ENCODE measurements around the gene UBASH3A. TPM values are rescaled to one million over a fixed set of nuclear protein-coding genes. Genes with fewer than 3 reads are reported as not detected.

The UBASH3A gene
- total and polyA plus RNA-seq, 2 donors (not counting 1 experiment from before 2014, with no cell fraction given), result not detected

GRCh38 chr21:42377211-42377950, 26.3 kb upstream of the UBASH3A start:
- no peak for TF ChIP-seq EZH2 (IDR thresholded peaks at IDR 0.05; ENCODE audit: low read length, missing control alignments)
- TF ChIP-seq, protein P1, sequence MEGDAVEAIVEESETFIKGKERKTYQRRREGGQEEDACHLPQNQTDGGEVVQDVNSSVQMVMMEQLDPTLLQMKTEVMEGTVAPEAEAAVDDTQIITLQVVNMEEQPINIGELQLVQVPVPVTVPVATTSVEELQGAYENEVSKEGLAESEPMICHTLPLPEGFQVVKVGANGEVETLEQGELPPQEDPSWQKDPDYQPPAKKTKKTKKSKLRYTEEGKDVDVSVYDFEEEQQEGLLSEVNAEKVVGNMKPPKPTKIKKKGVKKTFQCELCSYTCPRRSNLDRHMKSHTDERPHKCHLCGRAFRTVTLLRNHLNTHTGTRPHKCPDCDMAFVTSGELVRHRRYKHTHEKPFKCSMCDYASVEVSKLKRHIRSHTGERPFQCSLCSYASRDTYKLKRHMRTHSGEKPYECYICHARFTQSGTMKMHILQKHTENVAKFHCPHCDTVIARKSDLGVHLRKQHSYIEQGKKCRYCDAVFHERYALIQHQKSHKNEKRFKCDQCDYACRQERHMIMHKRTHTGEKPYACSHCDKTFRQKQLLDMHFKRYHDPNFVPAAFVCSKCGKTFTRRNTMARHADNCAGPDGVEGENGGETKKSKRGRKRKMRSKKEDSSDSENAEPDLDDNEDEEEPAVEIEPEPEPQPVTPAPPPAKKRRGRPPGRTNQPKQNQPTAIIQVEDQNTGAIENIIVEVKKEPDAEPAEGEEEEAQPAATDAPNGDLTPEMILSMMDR (conservative IDR thresholded peaks at IDR 0.05 in 1 of 2, IDR thresholded peaks at IDR 0.05 in 1 of 2; ENCODE audit: low read depth in 1 of 2, low read length in 2 of 2), result no peak

DNA sequence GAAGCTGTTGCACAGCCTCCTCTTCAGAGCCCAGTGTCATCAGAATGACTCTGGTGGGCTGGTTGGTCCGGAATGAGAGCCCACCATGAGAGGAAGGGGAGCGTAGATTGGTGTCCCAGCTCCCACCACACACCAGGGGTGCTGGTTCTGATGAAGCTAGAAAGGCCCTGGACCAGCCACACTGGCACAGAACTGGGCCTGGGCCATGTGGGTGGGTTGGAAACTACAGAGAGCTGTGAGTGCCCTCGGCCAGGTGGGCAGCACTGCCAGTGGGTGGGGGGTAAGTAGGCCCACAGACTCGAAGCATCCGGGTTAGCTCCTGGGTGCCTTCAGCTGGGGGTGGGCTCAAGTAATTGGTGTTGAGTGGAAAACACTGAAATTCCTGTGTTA, 25.8 kb upstream of the UBASH3A start:
- Histone ChIP-seq H3K27me3 (ENCODE audit: control insufficient read depth, insufficient read depth, low read length) (no peaks in the 10 kb centered on the region), H3K79me2 (ENCODE audit: control insufficient read depth, insufficient read depth, low read length) (no peaks in the 10 kb centered on the region)

More at GRCh38 chr21:42377211-42377950, 26.3 kb upstream of the UBASH3A start:
- Histone ChIP-seq H3K4me3 (replicated peaks in 1 of 4; ENCODE audit: control extremely low read depth in 1 of 4, insufficient read depth in 1 of 4, low read depth in 3 of 4, low read length in 4 of 4) (no peak overlapping the region), H4K20me1 (ENCODE audit: control insufficient read depth, extremely low read depth, insufficient read depth, low read length) (no peaks in the 10 kb centered on the region), H3K4me1 (ENCODE audit: control insufficient read depth, extremely low read depth, insufficient read depth, low read length) (no peaks in the 10 kb centered on the region), H3K9me3 (ENCODE audit: control insufficient read depth, insufficient read depth, low read depth, low read length) (no peaks in the 10 kb centered on the region), H3K4me2 (ENCODE audit: extremely low read depth, insufficient read depth, low read length) (no peak overlapping the region), H3K36me3 (ENCODE audit: control insufficient read depth, insufficient read depth, low read length) (no peaks in the 10 kb centered on the region), H3K27ac (ENCODE audit: insufficient read depth, low read length) (no peak overlapping the region), H3K79me2 (ENCODE audit: control insufficient read depth, insufficient read depth, low read length) (no peaks in the 10 kb centered on the region), H3K9ac (ENCODE audit: insufficient read depth, low read length) (no peak overlapping the region), H3K27me3 (ENCODE audit: control insufficient read depth, insufficient read depth, low read length) (no peaks in the 10 kb centered on the region), H2AFZ (ENCODE audit: low read length) (no peak overlapping the region)
- no peak for DNase-seq (ENCODE audit: low read depth in 2 of 2)

GRCh38 chr21:42378418-42378817, 25.3 kb upstream of the UBASH3A start:
- DNase-seq (ENCODE audit: low read depth in 2 of 2), result no peak
- H3K27me3 ChIP-seq (ENCODE audit: control insufficient read depth, insufficient read depth, low read length), result no peaks in the 10 kb centered on the region
- no peak overlapping the region for H3K9ac ChIP-seq (ENCODE audit: insufficient read depth, low read length)
- TF ChIP-seq, protein P1 (conservative IDR thresholded peaks at IDR 0.05 in 1 of 2, IDR thresholded peaks at IDR 0.05 in 1 of 2; ENCODE audit: low read depth in 1 of 2, low read length in 2 of 2), result no peak
- no peak for TF ChIP-seq EZH2 (IDR thresholded peaks at IDR 0.05; ENCODE audit: low read length, missing control alignments)
- no peak overlapping the region for H3K27ac ChIP-seq (ENCODE audit: insufficient read depth, low read length)
- no peaks in the 10 kb centered on the region for H3K9me3 ChIP-seq (ENCODE audit: control insufficient read depth, insufficient read depth, low read depth, low read length)
- no peaks in the 10 kb centered on the region for H3K36me3 ChIP-seq (ENCODE audit: control insufficient read depth, insufficient read depth, low read length)
- H3K4me2 ChIP-seq (ENCODE audit: extremely low read depth, insufficient read depth, low read length), result no peak overlapping the region
- no peak overlapping the region for H2AFZ ChIP-seq (ENCODE audit: low read length)
- H3K79me2 ChIP-seq (ENCODE audit: control insufficient read depth, insufficient read depth, low read length), result no peaks in the 10 kb centered on the region
- H3K4me3 ChIP-seq (replicated peaks in 1 of 4; ENCODE audit: control extremely low read depth in 1 of 4, insufficient read depth in 1 of 4, low read depth in 3 of 4, low read length in 4 of 4), result no peak overlapping the region
- no peaks in the 10 kb centered on the region for H4K20me1 ChIP-seq (ENCODE audit: control insufficient read depth, extremely low read depth, insufficient read depth, low read length)
- H3K4me1 ChIP-seq (ENCODE audit: control insufficient read depth, extremely low read depth, insufficient read depth, low read length), result no peaks in the 10 kb centered on the region

More for the DNA sequence above, 25.8 kb upstream of the UBASH3A start:
- Histone ChIP-seq H4K20me1 (ENCODE audit: control insufficient read depth, extremely low read depth, insufficient read depth, low read length) (no peaks in the 10 kb centered on the region), H3K36me3 (ENCODE audit: control insufficient read depth, insufficient read depth, low read length) (no peaks in the 10 kb centered on the region), H3K4me2 (ENCODE audit: extremely low read depth, insufficient read depth, low read length) (no peak overlapping the region), H3K9ac (ENCODE audit: insufficient read depth, low read length) (no peak overlapping the region), H3K9me3 (ENCODE audit: control insufficient read depth, insufficient read depth, low read depth, low read length) (no peaks in the 10 kb centered on the region), H3K4me1 (ENCODE audit: control insufficient read depth, extremely low read depth, insufficient read depth, low read length) (no peaks in the 10 kb centered on the region), H3K27ac (ENCODE audit: insufficient read depth, low read length) (no peak overlapping the region), H2AFZ (ENCODE audit: low read length) (no peak overlapping the region), H3K4me3 (replicated peaks in 1 of 4; ENCODE audit: control extremely low read depth in 1 of 4, insufficient read depth in 1 of 4, low read depth in 3 of 4, low read length in 4 of 4) (no peak overlapping the region)
- TF ChIP-seq, protein P1 (conservative IDR thresholded peaks at IDR 0.05 in 1 of 2, IDR thresholded peaks at IDR 0.05 in 1 of 2; ENCODE audit: low read depth in 1 of 2, low read length in 2 of 2), result no peak
- TF ChIP-seq EZH2 (IDR thresholded peaks at IDR 0.05; ENCODE audit: low read length, missing control alignments), result no peak
- DNase-seq (ENCODE audit: low read depth in 2 of 2), result no peak
